ENCODE data around the gene MAD1L1.
A peak's percentile ranks its signal among the peaks of the same experiment; 100 is the strongest.

MAD1L1 gene

GRCh38 chr7:2104107-2104710, 128.5 kb downstream of the MAD1L1 start:
- peak; percentile 76 for DNase-seq (ENCODE audit: low read depth)

- DNase-seq (ENCODE audit: low read depth): no peak
These were observed 129.5 kb downstream of the MAD1L1 start for GRCh38 chr7:2103071-2103898.

DNA sequence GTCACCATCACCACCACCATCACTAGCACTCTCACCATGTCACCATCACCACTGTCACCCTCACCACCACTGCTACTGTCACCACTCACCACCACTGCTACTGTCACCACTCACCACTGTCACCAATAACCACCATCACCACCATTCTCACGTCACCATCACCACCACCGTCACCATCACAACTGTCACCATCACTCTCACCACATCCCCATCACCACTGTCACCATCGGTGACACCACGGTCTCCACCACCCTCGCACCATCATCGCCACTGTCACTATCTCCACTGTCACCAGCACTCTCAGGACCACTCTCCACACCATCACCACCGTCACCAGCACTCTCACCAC, 130.4 kb downstream of the MAD1L1 start:
- DNase-seq (ENCODE audit: low read depth): no peak

GRCh38 chr7:2101630-2102374, 130.9 kb downstream of the MAD1L1 start:
- no peak for DNase-seq (ENCODE audit: low read depth)

DNA sequence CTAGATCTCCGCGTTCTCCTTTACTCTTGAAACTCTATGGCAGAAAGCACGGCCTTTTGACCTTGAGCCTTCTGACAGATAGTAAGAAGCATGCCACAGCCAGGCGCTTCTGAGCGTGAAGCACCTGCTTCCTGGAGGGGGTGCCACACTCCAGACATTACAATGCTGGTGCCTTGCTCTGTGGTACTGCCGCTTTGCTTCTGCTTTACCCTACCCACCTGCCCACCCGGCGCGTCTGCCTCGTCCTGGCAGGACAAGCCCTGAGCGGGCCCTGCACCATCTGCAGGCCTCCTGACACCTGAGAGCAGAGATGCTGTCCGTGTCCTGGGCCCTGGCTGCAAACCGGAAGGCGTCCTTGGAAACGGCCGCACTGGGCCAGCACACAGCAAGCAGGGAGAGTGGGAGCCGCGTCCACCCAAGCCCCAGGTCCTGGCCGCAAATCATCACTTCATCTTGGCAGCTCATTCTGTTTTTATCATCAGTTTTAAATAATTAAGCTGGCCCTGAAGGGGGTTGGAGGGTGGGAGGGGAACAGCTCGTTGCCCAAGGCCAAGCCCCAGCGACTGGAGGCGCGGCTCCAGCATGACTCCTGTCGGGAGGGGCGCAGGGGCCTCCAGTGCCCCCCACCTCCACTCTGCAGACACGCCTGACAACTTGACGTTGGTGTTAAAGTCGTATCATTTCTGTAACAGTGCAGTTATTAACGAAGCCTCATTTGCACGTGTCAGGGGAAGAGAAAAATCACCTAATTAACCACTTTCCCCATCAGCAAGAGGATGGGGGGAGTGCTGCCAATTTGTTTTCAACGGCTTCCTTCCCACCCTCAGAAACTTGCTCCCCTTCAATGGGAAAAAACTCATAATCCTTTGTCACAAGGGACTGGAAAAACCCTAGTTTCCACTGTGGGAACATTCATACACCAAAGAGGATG, 132.2 kb downstream of the MAD1L1 start:
- DNase-seq (ENCODE audit: low read depth): no peak

DNA sequence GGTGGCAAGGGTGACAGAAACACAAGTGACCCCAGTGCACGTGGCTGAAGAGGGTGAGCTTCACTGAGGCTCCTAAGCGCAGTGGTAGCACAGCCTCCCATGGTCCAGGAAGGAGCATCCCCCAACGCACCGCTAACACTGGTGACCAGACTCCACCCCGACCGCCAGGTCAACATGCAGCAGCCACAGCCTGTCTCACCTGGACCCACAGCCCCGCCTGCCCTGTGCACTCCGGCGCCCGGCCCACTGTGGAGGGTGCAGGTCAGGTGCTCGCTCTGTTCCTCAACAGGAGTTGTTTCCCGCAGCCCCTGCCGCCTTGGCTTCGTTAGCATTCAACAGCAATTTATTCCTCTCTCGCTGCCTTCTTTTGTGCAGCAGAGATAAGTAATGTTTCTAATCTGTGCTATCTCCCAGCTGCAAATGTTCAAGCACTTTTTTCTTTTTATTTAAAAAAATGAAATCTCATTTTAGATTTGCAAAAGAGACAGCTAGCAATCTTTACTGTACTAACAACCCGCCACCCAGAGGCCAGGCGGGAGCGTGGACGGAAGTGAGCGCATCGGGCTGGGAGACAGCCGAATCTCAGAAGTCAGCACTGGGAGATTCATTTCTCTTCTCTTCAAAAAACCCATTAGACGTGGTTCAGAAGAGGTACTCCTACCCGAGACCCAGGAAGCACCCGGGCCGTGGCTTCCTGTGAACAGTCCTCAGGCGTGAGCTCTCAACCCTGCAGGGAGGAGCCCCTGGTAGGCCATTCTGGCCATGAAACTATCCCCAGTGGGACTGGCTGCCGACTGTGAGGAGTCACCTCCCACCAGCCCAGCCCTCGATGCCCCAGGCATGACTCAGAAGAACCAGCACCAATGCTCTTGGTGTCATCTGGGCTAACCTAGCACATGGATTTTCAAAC, 133.4 kb downstream of the MAD1L1 start:
- DNase-seq (ENCODE audit: low read depth): peak; percentile 27

- DNase-seq (ENCODE audit: low read depth): no peak
These were observed 134.2 kb downstream of the MAD1L1 start for GRCh38 chr7:2098496-2098895.

DNA sequence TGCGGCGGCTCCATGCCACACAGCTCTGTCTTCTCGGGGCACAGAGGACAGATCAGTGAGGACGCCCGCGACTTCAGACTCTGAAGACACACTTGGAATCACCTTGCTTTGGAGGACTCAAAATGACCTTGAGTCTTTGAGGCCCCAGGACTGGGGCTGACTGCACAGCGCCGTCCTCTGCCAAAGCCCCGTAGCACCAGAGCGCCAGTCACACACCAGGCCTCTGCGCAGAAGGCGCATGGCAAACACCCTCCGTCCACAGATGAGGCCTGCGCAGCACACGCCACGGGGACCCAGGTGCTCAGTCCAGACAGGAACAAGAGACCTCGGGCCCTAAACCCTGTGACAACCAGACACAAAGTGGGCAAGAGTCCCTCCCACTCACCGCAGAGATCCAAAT, 134.7 kb downstream of the MAD1L1 start:
- no peak for DNase-seq (ENCODE audit: low read depth)

- DNase-seq (ENCODE audit: low read depth): no peak
These were observed 135.3 kb downstream of the MAD1L1 start for GRCh38 chr7:2097492-2097891.

DNA sequence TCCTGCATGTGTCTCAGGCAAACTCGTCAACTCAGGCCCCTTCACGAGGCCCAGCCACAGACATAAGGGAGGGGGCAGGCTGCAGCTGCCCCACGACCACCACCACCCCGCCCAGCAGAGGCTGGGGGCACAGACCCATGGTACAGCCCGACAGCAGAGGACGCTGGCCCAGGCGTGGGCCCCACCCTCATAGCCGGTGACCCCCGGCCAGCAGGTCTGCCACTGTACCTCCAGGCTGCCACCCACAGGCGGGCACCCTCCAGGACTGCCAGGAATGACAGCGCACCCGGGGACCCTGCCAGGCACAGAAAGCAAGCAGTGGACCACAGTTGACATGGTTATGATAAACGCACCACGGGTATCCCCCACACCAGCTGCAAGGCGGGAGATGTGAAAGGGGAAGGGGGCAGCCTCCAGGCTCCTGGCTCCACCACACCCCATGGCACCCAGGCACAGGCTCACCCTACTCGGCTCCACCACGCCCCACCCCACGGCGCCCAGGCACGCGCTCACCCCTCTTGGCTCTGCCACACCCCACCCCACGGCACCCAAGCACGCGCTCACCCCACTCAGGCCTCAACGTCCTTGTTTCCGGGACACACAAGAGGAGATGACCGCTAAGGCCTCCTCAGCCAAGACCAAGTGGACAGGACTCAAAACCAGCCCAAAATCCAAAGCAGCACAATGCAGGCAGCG, 135.9 kb downstream of the MAD1L1 start:
- no peak for DNase-seq (ENCODE audit: low read depth)

- no peak for DNase-seq (ENCODE audit: low read depth)
These were observed 137.3 kb downstream of the MAD1L1 start for GRCh38 chr7:2095436-2095835.

GRCh38 chr7:2094454-2095045, 138.2 kb downstream of the MAD1L1 start:
- no peak for DNase-seq (ENCODE audit: low read depth)

DNA sequence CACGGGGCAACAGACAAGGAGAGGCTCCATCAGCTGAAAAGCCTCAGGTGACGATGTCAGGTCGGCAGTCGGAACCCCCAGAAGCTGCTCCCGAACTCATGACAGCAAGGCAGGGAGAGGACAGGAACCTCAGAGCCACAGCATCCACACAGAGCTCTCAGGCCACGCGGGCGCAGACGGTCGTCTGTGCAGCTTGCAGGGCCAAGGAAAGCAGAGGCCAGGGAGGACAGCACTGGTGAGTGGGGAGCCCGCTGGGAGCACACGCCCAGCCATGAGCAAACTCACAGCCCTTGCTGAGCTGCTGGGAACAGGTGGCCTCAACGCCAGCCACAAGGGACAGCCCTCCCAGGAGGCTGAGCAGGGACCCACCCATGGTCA, 138.9 kb downstream of the MAD1L1 start:
- no peak for DNase-seq (ENCODE audit: low read depth)

GRCh38 chr7:2093215-2093842, 139.4 kb downstream of the MAD1L1 start:
- DNase-seq (ENCODE audit: low read depth): no peak

DNA sequence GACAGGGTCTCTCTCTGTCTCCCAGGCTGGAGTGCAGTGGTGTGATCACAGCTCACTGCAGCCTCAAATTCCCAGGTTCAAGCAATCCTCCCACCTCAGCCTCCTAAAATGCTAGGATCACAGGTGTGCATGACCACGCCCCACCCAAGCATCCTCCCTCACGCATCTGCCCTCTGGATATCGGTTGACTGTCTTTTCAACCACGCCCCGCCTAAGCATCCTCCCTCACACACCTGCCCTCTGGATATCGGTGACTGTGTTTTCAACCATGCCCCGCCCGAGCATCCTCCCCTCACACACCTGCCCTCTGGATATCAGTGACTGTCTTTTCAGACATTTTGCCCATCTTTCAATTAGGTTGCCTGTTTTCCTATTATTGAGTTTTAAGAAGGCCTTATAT, 140.5 kb downstream of the MAD1L1 start:
- DNase-seq (ENCODE audit: low read depth): no peak

- no peak for DNase-seq (ENCODE audit: low read depth)
These were observed 141.9 kb downstream of the MAD1L1 start for GRCh38 chr7:2090526-2091520.

- no peak for DNase-seq (ENCODE audit: low read depth)
These were observed 143.9 kb downstream of the MAD1L1 start for GRCh38 chr7:2088801-2089200.

GRCh38 chr7:2087744-2088143, 145.0 kb downstream of the MAD1L1 start:
- no peak for DNase-seq (ENCODE audit: low read depth)
